ENCODE measurements around the gene TTC21B.

DNA sequence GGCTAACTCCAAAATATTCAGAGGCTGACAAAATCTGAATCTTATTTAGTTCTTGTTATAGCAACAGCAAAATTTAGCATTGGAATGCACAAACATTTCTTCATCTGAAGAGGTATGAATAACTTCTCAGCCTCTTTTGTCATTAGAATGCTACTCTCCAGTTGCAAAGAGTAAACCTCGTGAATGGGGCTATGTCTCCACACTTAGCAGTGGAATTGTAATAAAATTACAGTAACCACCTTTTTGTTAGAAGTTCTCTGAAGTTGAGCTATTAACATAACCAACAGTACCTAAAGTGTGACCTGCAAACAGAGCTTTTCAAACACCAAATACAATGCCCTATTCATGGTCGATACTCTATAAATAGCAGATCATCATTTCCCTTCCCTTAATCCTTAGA lies 109.4 kb downstream of the TTC21B start:
- TF ChIP-seq CREB1 (IDR thresholded peaks at IDR 0.05; ENCODE audit: low read depth) (no peak), TAF1 (IDR thresholded peaks at IDR 0.05; ENCODE audit: low read depth) (no peak), EP300 (IDR thresholded peaks at IDR 0.05; ENCODE audit: borderline replicate concordance) (no peak), CEBPB (IDR thresholded peaks at IDR 0.05) (no peak), YY1 (IDR thresholded peaks at IDR 0.05; ENCODE audit: low read depth) (no peak)
- TF ChIP-seq, protein P1, sequence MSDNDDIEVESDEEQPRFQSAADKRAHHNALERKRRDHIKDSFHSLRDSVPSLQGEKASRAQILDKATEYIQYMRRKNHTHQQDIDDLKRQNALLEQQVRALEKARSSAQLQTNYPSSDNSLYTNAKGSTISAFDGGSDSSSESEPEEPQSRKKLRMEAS (IDR thresholded peaks at IDR 0.05) = no peak
